Thyroid gland (tissue), 4 donors: ENCODE results near the gene PXDN. TPM values are rescaled to one million over a fixed set of nuclear protein-coding genes. Genes with fewer than 3 reads are reported as not detected.

Experiments
- DNase-seq, 2 donors: peaks; one replicate each; pipeline ENCODE4 v3.0.0-alpha.2; 2019
- H3K27ac ChIP-seq, 3 donors: fragments of 200-600 bp; sonication (generic); 1 replicate in 2 of 3; 2 replicates in 1 of 3; pipeline ENCODE4 v1.5.1; 2016 to 2019; ENCODE audit warnings: mild to moderate bottlenecking in 1 of 3, moderate library complexity in 1 of 3
- H3K27me3 ChIP-seq: fragments of 200-600 bp; sonication (generic); one replicate; pipeline ENCODE4 v1.5.1; 2019
- H3K36me3 ChIP-seq, 2 donors: fragments of 200-600 bp; sonication (generic); one replicate each; pipeline ENCODE4 v1.5.1; 2016 to 2019
- H3K4me1 ChIP-seq, 2 donors: fragments of 200-600 bp; sonication (generic); one replicate each; pipeline ENCODE4 v1.5.1; 2017 to 2019
- H3K4me3 ChIP-seq, 3 donors: fragments of 200-600 bp; sonication (generic); replicated peaks in 1 of 3; 1 replicate in 2 of 3; 2 replicates in 1 of 3; pipeline ENCODE4 v1.5.1; 2016; ENCODE audit warnings: mild to moderate bottlenecking in 1 of 3
- H3K9me3 ChIP-seq: fragments of 200-600 bp; sonication (generic); one replicate; pipeline ENCODE4 v1.5.1; 2017
- CTCF ChIP-seq, 6 experiments: fragments of 200-600 bp in 3 of 6; fragments of 450-650 bp in 3 of 6; sonication (generic) in 3 of 6; IDR thresholded peaks; one replicate each; pipeline ENCODE4 v1.5.1; 2016 to 2019; ENCODE audit warnings: antibody characterized with exemption in 6 of 6, mild to moderate bottlenecking in 2 of 6, inconsistent platforms in 1 of 6, moderate library complexity in 1 of 6
- POLR2A ChIP-seq, 2 donors: fragments of 450-650 bp; IDR thresholded peaks; one replicate each; pipeline ENCODE4 v1.6.1; 2017; ENCODE audit warnings: antibody characterized with exemption in 2 of 2, mild to moderate bottlenecking in 2 of 2, moderate library complexity in 1 of 2
- WGBS, 2 donors: methylation state at CpG; one replicate each; pipeline ENCODE4 v1.1.5; 2017; 5-methylcytosine and 5-hydroxymethylcytosine counted together
- intact Hi-C: fragments of 100-400 bp; cut with DNase I; formaldehyde crosslinking; loops from one replicate; pipeline ENCODE4 v1.15.1; 2023
- total RNA-seq, 4 donors: library from RNA; depleted of rRNA; stranded (reverse); fragments of >200 nt; gene quantifications; one replicate each; pipeline ENCODE4 v1.2.3, GENCODE V29; 2016

PXDN gene
- total RNA-seq, 4 donors from 2014 or later, result 6.9 to 17.3 (median 13.6) TPM

- no peak for DNase-seq
- 97% methylated on average over 4 to 16 of the region's 16 CpGs for WGBS, 2 donors
- TF ChIP-seq POLR2A (IDR thresholded peaks at IDR 0.05), result no peak
- no peak for TF ChIP-seq CTCF (IDR thresholded peaks at IDR 0.05)
- H3K4me1 ChIP-seq, result no peaks in the 10 kb centered on the region
- peaks cover 7 to 15% of the 10 kb centered on the region in 2 donors for H3K36me3 ChIP-seq
- no peaks in the 10 kb centered on the region for H3K27me3 ChIP-seq
- no peak overlapping the region for H3K27ac ChIP-seq
- H3K4me3 ChIP-seq, result no peak overlapping the region
- intact Hi-C loops, result no loop called here
- no peaks in the 10 kb centered on the region for H3K9me3 ChIP-seq
Observed at GRCh38 chr2:1663621-1664020, 80.7 kb downstream of the PXDN start.

GRCh38 chr2:1662606-1663180 is 81.6 kb downstream of the PXDN start:
- TF ChIP-seq POLR2A (IDR thresholded peaks at IDR 0.05) (no peak), CTCF (IDR thresholded peaks at IDR 0.05) (no peak)
- H3K27me3 ChIP-seq, result no peaks in the 10 kb centered on the region
- 89 to 93% methylated on average over 19 of the region's 19 CpGs for WGBS, 2 donors
- no peak overlapping the region for H3K4me3 ChIP-seq
- H3K36me3 ChIP-seq, result peaks cover 7 to 15% of the 10 kb centered on the region in 2 donors
- no peak overlapping the region for H3K27ac ChIP-seq
- H3K9me3 ChIP-seq, result no peaks in the 10 kb centered on the region
- no peak for DNase-seq
- no peaks in the 10 kb centered on the region for H3K4me1 ChIP-seq
- intact Hi-C loops, result no loop called here

GRCh38 chr2:1661891-1662605 is 82.3 kb downstream of the PXDN start:
- no peak overlapping the region for H3K4me3 ChIP-seq
- H3K27ac ChIP-seq, result no peak overlapping the region
- TF ChIP-seq CTCF (IDR thresholded peaks at IDR 0.05) (no peak), POLR2A (IDR thresholded peaks at IDR 0.05) (no peak)
- H3K27me3 ChIP-seq, result no peaks in the 10 kb centered on the region
- peaks cover 7 to 15% of the 10 kb centered on the region in 2 donors for H3K36me3 ChIP-seq
- no peak for DNase-seq
- H3K9me3 ChIP-seq, result no peaks in the 10 kb centered on the region
- 91 to 93% methylated on average over 13 to 14 of the region's 19 CpGs for WGBS, 2 donors
- intact Hi-C loops, result no loop called here
- H3K4me1 ChIP-seq, result no peaks in the 10 kb centered on the region

GRCh38 chr2:1660656-1661640 is 83.4 kb downstream of the PXDN start:
- WGBS, 2 donors, result 94 to 95% methylated on average over 18 to 21 of the region's 21 CpGs
- no peak for TF ChIP-seq CTCF (IDR thresholded peaks at IDR 0.05)
- no peak for TF ChIP-seq POLR2A (IDR thresholded peaks at IDR 0.05)
- Histone ChIP-seq H3K4me1 (no peaks in the 10 kb centered on the region), H3K9me3 (no peaks in the 10 kb centered on the region), H3K27me3 (no peaks in the 10 kb centered on the region), H3K4me3 (no peak overlapping the region), H3K36me3 (peaks cover 7 to 15% of the 10 kb centered on the region in 2 donors), H3K27ac (no peak overlapping the region)
- intact Hi-C loops, result no loop called here
- no peak for DNase-seq
